Measurements from ENCODE around the gene RYR1. TPM values are rescaled to one million over a fixed set of nuclear protein-coding genes. Genes with fewer than 3 reads are reported as not detected.
"Not testable (repeated sequence)": the region's sequence is repeated elsewhere in the genome, so short reads cannot be mapped to it uniquely, and the experiment has no call there.

Gene RYR1
- total RNA-seq, 1 donor from 2014 or later, result 2.4 TPM

GRCh38 chr19:38557205-38557799 lies 123.8 kb downstream of the RYR1 start:
- intact Hi-C loops (cut with micrococcal nuclease), result loop anchor here (2.0 kb wide), 1 partner anchor 61 kb away; the partner anchor contains the start of gene EIF3K

GRCh38 chr19:38558933-38559332 lies 125.4 kb downstream of the RYR1 start:
- intact Hi-C loops (cut with micrococcal nuclease), result loop anchor here (2.0 kb wide), 1 partner anchor 14 kb away; no protein-coding TSS in a partner anchor

DNA sequence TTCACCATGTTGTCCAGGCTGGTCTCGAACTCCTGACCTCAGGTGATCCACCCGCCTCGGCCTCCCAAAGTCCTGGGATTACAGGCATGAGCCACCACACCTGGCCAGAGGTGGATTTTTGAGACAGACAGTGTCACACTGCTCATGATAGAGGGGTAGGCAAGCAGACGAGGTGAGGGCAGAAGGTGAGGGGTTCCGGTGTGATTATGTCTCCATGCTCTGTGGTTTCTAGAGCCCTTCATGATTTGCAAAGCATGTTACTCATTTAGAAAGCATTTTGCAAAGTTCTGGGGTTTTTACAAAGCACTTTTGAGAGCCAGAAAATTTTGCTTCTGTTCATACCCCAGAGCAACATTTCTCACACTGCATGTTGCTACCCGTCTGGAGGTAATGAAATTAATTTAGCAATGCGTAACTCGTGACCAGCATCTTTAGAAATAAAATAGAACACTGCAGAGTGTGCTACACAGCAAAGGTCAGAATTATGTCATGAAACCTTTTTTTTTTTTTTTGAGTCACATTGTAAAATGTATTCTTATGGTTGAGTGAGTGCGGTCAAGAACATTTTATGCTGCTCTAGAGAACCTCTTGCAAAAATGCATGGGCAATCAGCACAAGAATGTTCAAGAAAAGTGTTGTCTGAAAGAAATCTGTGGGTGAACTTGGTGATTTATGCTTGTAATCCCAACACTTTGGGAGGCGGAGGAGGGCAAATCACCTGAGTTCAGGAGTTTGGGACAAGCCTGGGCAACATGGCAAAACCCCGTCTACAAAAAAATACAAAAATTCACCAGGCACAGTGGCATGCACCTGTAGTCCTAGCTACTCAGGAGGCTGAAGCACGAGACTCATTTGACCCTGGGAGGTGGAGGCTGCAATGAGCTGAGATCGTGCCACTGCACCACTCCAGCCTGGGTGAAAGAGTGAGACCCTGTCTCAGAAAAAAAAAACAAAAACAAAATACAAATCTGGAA lies 126.2 kb downstream of the RYR1 start:
- intact Hi-C loops (cut with micrococcal nuclease), result loop anchor here (2.0 kb wide), 1 partner anchor 15 kb away; no protein-coding TSS in a partner anchor

- intact Hi-C loops (cut with micrococcal nuclease), result no loop called here
These were observed 127.6 kb downstream of the RYR1 start for GRCh38 chr19:38561053-38561606.

DNA sequence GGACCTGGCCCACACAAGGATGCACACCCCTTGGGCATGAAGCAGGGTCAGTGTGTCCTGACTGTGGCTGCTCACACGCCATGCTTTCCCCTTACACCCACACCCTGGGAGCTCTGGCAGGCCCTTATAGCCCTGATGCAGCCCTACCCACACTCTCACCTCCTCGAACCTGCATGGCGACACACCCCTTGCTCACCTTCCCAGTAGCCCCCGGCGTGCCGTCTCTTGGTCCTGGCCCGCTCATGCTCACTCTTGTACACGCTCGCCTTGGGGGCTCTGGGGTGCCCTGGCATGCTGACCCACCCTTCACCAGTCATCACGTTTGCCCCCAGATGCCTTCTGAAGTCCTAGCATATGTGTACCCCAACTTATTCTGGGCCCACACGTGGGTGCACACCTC lies 128.2 kb downstream of the RYR1 start:
- intact Hi-C loops (cut with micrococcal nuclease), result no loop called here

DNA sequence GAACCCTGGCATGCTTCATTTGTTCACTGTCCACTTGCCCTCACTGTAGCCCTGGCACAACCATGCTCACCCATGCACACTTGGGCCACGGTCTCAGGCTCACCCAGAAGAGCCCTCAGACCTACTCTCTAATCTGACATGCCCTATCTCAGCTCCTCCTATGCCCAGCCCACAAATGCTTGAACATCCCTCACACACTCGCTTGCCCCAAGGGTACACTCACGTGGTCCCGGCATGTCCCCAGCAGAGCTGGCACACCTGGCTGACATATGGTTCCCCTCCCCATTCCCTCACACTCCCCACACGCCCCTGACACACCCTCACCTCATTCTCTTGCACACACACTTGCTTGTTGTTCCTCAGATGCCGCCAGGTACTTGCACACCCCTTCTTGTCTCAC lies 128.6 kb downstream of the RYR1 start:
- intact Hi-C loops (cut with micrococcal nuclease), result no loop called here

DNA sequence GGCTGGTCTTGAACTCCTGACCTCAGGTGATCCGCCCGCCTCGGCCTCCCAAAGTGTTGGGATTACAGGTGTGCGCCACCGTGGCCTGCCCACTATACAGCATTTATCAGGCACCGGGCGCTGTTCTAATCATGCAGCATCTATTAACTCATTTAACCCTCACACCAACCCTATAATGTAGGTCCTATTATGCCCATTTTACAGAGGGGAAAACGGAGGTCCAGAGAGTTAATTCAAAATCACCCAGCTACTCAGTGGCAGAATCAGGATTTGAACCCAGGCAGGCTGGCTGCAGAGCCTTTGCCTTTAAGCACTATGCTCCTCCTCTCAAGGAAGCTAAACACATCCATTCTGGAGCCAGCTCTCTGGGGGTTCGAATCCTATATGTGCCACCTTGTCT lies 130.0 kb downstream of the RYR1 start:
- intact Hi-C loops (cut with micrococcal nuclease), result no loop called here

GRCh38 chr19:38564981-38565690 lies 131.6 kb downstream of the RYR1 start:
- intact Hi-C loops (cut with micrococcal nuclease), result no loop called here

DNA sequence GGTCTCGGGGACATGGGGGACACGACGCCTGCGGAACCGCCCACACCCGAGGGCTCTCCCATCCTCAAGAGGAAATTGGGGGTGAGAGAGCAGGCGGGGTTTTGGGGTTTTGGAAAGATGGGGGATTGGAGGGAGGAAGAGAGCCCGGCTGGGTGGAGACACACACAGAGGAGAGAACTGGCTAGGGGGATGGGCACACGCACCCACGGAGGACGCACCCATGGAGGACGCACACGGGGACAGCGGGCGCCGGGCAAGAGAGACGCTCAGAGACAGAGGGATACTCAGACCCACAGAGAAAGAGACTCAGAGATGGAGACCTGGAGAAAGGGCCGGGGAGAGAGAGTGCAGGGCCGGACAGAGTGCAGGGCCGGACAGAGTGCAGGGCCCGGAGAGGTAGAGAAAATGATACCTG lies 132.2 kb downstream of the RYR1 start:
- intact Hi-C loops (cut with micrococcal nuclease), result no loop called here

DNA sequence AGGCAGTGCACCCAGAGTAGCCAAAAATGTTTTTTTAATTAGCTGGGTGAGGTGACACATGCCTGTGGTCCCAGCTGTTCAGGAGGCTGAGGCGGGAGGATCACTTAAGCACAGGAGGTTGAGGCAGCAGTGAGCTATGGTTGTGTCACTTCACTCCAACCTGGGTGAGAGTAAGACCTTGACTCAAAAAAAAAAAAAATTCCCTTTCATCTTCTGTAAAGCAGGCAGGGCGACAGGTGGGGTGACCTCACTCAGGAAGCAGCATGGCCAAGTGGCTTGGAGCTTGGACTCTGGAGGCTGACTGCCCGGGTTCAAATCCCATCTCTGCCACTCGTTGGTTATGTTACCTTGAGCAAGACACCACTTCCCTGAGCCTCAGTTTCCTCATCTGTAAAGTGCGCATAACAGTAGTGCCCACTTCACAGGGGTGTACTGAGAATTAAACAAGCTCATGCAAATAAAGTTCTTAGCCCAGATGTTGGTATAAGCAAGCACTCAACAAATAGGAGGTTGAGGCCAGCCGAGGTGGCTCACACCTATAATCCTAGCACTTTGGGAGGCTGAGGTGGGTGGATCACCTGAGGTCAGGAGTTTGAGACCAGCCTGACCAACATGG lies 136.0 kb downstream of the RYR1 start:
- intact Hi-C loops (cut with micrococcal nuclease), result no loop called here

GRCh38 chr19:38571682-38572081 lies 138.2 kb downstream of the RYR1 start:
- intact Hi-C loops (cut with micrococcal nuclease), result no loop called here

GRCh38 chr19:38577826-38578225 lies 144.3 kb downstream of the RYR1 start:
- intact Hi-C loops (cut with micrococcal nuclease), result no loop called here

DNA sequence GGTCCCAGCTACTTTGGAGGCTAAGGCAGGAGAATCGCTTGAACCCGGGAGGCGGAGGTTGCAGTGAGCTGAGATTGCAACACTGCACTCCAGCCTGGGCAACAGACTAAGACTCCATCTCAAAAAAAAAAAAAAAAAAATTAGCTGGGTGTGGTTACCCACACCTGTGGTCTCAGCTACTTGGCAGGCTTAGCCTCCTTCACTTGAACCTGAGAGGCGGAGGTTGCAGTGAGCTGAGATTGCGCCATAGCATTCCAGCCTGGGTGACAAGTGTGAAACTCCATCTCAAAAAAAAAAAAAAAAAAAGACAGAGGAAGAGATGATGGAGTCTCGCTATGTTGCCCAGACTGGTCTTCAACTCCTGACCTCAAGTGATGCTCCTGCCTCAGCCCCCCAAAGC lies 145.8 kb downstream of the RYR1 start:
- intact Hi-C loops (cut with micrococcal nuclease), result not testable (repeated sequence)

DNA sequence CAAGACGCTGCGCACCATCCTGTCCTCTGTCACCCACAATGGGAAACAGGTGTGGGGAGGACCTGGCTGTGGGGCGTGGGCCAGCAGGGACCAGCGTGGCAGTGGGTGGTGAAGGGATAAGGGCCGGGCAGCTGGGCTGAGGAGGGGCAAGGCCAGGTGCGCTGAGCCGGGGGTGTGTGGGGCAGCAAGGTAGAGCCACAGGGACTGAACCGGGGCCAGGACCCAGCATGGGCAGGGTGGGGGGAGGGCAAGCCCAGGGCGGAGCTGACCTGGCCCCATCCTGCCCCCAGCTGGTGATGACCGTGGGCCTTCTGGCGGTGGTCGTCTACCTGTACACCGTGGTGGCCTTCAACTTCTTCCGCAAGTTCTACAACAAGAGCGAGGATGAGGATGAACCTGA lies 146.6 kb downstream of the RYR1 start:
- intact Hi-C loops (cut with micrococcal nuclease), result no loop called here

GRCh38 chr19:38583219-38583984 lies 149.9 kb downstream of the RYR1 start:
- intact Hi-C loops (cut with micrococcal nuclease), result no loop called here

DNA sequence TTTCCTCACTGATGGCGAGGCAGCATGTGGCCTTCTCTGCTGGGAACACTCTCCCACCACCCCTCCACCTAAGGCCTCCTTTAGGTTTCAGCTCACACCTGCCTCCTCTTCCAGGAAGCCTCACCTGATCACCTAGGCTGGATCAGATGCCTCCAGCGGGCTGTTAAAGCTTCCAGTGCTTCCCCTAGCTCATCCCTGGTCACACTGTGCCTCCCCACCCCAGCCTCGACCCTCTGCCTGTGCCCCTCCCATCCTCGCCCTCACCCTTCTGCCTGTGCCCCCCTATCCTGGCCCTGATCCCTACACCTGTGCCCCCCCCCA lies 150.5 kb downstream of the RYR1 start:
- intact Hi-C loops (cut with micrococcal nuclease), result no loop called here

DNA sequence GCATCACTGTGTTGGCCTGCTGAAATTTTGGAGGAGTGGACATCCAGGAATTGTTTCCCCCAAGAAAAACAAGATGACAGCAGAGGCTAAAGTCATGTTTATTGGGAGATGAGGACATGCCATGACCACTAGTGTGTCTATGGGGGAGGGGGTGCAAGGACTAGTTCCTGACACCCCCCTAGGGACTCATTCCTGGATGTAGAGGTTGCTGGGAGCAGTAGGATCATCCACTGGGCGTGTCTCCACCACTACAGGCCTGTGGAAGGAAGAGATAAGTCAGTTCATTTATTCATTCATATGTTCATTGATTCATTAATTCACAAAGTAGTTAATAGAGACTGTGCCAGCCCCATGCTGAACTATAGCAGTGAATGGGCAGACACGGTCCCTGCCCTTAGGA lies 154.1 kb downstream of the RYR1 start:
- intact Hi-C loops (cut with micrococcal nuclease), result no loop called here

- intact Hi-C loops (cut with micrococcal nuclease), result no loop called here
These were observed 154.6 kb downstream of the RYR1 start for GRCh38 chr19:38588041-38588440.

- intact Hi-C loops (cut with micrococcal nuclease), result no loop called here
These were observed 159.4 kb downstream of the RYR1 start for GRCh38 chr19:38592940-38593339.
